Hepatocyte (in vitro differentiated cells): Measurements from ENCODE around the gene SMARCD2.
"Not testable (repeated sequence)": the region's sequence is repeated elsewhere in the genome, so short reads cannot be mapped to it uniquely, and the experiment has no call there.

ENCODE experiments used
- CTCF ChIP-seq: fragments of 200-600 bp; sonication (generic); IDR thresholded peaks from 2 replicates; pipeline ENCODE4 v1.5.1; 2016; ENCODE audit warnings: antibody characterized with exemption, mild to moderate bottlenecking; ENCODE audit not compliant: poor library complexity
- EZH2 ChIP-seq: fragments of 200-600 bp; sonication (generic); IDR thresholded peaks from 2 replicates; pipeline ENCODE4 v1.6.1; 2016; ENCODE audit warnings: antibody characterized with exemption, mild to moderate bottlenecking, borderline replicate concordance
- EZH2phosphoT487 ChIP-seq: fragments of 200-600 bp; sonication (generic); IDR thresholded peaks from one replicate; pipeline ENCODE4 v1.6.1; 2018; ENCODE audit warnings: antibody characterized with exemption, mild to moderate bottlenecking, low read depth, moderate library complexity; ENCODE audit not compliant: unreplicated experiment, severe bottlenecking

GRCh38 chr17:63871646-63872365 lies 29.3 kb upstream of the SMARCD2 start:
- not testable (repeated sequence) for TF ChIP-seq CTCF, EZH2, EZH2phosphoT487
